ENCODE results near the gene MYEOV. TPM values are rescaled to one million over a fixed set of nuclear protein-coding genes. Genes with fewer than 3 reads are reported as not detected.

Gene MYEOV
- total RNA-seq, 1 donor from 2014 or later, result not detected

DNA sequence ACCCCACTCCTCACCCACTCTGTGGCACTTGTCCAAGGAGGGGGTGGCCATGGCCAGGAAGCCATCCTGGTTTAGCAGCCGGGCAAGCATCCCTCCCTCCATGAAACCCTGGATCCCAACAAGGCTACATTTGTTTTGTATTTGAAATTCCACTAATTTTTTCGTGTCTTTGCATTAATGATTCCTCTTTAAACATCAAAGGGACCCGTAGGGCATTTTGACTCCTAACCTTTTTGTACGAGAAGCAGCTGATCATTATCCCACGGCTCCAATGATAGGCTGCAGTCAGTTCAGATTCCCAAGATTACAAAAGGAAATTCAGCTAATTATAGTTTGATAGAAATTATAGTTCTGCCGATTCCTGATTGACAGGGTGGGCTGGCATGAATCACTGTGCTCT is 10.7 kb downstream of the MYEOV start:
- no peak for DNase-seq
- Mint-ChIP-seq H3K27ac (ENCODE audit: unreplicated experiment) (no peak overlapping the region), H3K9me3 (ENCODE audit: unreplicated experiment) (peaks cover 8% of the 10 kb centered on the region), H3K4me3 (ENCODE audit: unreplicated experiment) (no peak overlapping the region), H3K27me3 (ENCODE audit: unreplicated experiment) (peaks cover 13% of the 10 kb centered on the region), H3K36me3 (ENCODE audit: unreplicated experiment) (peaks cover 7% of the 10 kb centered on the region), H3K4me1 (ENCODE audit: low read depth, unreplicated experiment) (no peaks in the 10 kb centered on the region)
- TF ChIP-seq CTCF (IDR thresholded peaks at IDR 0.05; ENCODE audit: partially characterized antibody, unreplicated experiment), result no peak

DNA sequence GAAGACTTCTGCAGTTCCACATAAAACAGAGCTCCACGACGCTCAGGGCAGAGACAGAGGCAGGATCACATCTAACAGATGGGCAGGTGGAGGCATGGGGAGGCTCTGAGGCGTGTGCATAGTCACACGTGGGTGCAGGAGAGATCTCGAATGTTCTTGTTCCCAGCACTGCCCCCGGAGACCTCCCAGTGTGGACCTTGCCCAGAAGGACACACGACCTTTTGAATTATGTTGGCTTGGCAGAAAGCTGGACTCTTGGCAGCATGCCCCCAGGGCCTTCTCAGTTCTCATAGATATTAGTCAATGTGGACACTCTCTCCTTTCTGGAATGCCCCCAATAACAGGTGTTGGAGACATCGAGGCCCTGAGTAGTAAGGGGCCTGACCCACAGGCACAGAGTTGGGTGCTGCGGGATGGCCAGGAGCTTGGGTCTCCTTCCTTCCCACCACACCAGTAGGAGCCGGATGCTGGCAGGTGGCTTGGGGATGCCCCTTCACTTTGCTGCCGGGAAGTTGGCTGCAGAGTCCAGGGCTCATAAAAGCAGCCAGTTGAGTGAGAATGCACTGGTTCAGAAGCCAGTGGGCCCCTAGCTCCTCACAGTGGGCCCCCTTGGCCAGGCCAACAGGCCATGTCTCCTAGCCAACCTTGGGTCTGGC is 12.1 kb downstream of the MYEOV start:
- Mint-ChIP-seq H3K9me3 (ENCODE audit: unreplicated experiment) (peaks cover 4% of the 10 kb centered on the region), H3K27me3 (ENCODE audit: unreplicated experiment) (peaks cover 8% of the 10 kb centered on the region), H3K36me3 (ENCODE audit: unreplicated experiment) (peaks cover 2% of the 10 kb centered on the region), H3K27ac (ENCODE audit: unreplicated experiment) (no peak overlapping the region), H3K4me3 (ENCODE audit: unreplicated experiment) (no peak overlapping the region), H3K4me1 (ENCODE audit: low read depth, unreplicated experiment) (no peaks in the 10 kb centered on the region)
- no peak for TF ChIP-seq CTCF (IDR thresholded peaks at IDR 0.05; ENCODE audit: partially characterized antibody, unreplicated experiment)
- DNase-seq, result no peak

- Mint-ChIP-seq H3K27me3 (ENCODE audit: unreplicated experiment) (peaks cover 8% of the 10 kb centered on the region), H3K36me3 (ENCODE audit: unreplicated experiment) (no peaks in the 10 kb centered on the region), H3K4me1 (ENCODE audit: low read depth, unreplicated experiment) (no peaks in the 10 kb centered on the region), H3K9me3 (ENCODE audit: unreplicated experiment) (peaks cover 4% of the 10 kb centered on the region), H3K27ac (ENCODE audit: unreplicated experiment) (no peak overlapping the region), H3K4me3 (ENCODE audit: unreplicated experiment) (no peak overlapping the region)
- no peak for TF ChIP-seq CTCF (IDR thresholded peaks at IDR 0.05; ENCODE audit: partially characterized antibody, unreplicated experiment)
- no peak for DNase-seq
Measured at GRCh38 chr11:69306821-69307220, 12.9 kb downstream of the MYEOV start.

- TF ChIP-seq CTCF (IDR thresholded peaks at IDR 0.05; ENCODE audit: partially characterized antibody, unreplicated experiment), result no peak
- no peak for DNase-seq
- Mint-ChIP-seq H3K36me3 (ENCODE audit: unreplicated experiment) (no peaks in the 10 kb centered on the region), H3K27me3 (ENCODE audit: unreplicated experiment) (peaks cover 8% of the 10 kb centered on the region), H3K4me1 (ENCODE audit: low read depth, unreplicated experiment) (no peaks in the 10 kb centered on the region), H3K9me3 (ENCODE audit: unreplicated experiment) (peaks cover 4% of the 10 kb centered on the region), H3K27ac (ENCODE audit: unreplicated experiment) (no peak overlapping the region), H3K4me3 (ENCODE audit: unreplicated experiment) (no peak overlapping the region)
Measured at GRCh38 chr11:69307421-69307820, 13.5 kb downstream of the MYEOV start.

DNA sequence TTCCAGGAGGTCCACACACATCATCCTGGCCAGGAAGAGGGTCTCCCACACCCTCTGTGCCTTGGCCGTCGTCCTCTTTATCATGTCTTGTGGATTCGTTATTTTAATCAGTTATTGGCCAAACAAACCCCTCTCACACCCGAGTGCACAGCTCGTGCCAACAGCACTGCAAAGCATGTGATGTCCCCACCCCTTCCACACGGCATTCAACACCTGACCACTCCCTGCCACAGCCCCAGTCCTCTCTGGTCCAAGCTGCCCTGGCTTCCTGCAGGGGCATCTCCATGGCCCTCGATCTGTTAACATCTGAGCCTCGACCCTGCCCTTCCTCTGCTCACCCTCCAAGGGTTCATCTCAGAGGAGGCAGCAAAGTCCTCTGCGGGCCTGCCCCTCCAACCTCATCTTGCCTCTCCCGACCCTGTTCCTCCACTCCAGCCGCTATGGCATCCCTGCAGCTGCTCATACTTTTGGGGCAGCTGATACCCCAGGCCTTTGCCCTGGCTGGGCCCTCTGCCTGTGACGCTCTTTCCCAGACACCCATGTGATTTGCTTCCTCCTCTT is 14.0 kb downstream of the MYEOV start:
- no peak for DNase-seq
- Mint-ChIP-seq H3K27ac (ENCODE audit: unreplicated experiment) (no peak overlapping the region), H3K36me3 (ENCODE audit: unreplicated experiment) (no peaks in the 10 kb centered on the region), H3K4me3 (ENCODE audit: unreplicated experiment) (no peak overlapping the region), H3K4me1 (ENCODE audit: low read depth, unreplicated experiment) (no peaks in the 10 kb centered on the region), H3K27me3 (ENCODE audit: unreplicated experiment) (peaks cover 7% of the 10 kb centered on the region), H3K9me3 (ENCODE audit: unreplicated experiment) (peaks cover 4% of the 10 kb centered on the region)
- TF ChIP-seq CTCF (IDR thresholded peaks at IDR 0.05; ENCODE audit: partially characterized antibody, unreplicated experiment), result no peak

Data from glutamatergic neuron (in vitro differentiated cells).